HCT116 (cell line): ENCODE data around the gene GPR65. TPM values are rescaled to one million over a fixed set of nuclear protein-coding genes. Genes with fewer than 3 reads are reported as not detected.

ENCODE experiments used
- ATAC-seq: fragments of 200-7000 bp; cut with Tn5 transposase; 2 replicates; pipeline ENCODE4 v1.9.1; 2020; ENCODE audit warnings: mild to moderate bottlenecking, moderate library complexity
- BruUV-seq: library from RNA; stranded (reverse); fragments of 400-500 nt; replicated peaks from 2 replicates; lab custom pipeline; 2021; lab: Mats Ljungman, UMichigan
- CTCF ChIA-PET: fragments of 300-600 bp; sonication (Branson Sonifier 250); formaldehyde crosslinking; loops from one replicate; lab custom pipeline; 2021; ENCODE audit warnings: antibody characterized with exemption; lab: Charles Lee
- POLR2A ChIA-PET: fragments of 300-600, 350-600 bp; sonication (Branson Sonifier 250); formaldehyde crosslinking; loops from one replicate; lab custom pipeline; 2021; ENCODE audit warnings: antibody characterized with exemption; lab: Charles Lee
- RAD21 ChIA-PET, 2 experiments: fragments of 300-600 bp; sonication (Branson Sonifier 250); formaldehyde crosslinking; loops; one replicate each; lab custom pipeline; 2023; ENCODE audit warnings: low total read pairs in 2 of 2; ENCODE audit not compliant: uncharacterized antibody in 2 of 2, unreplicated experiment in 2 of 2, low non-redundant PET in 1 of 2; lab: Charles Lee
- DNase-seq: peaks from one replicate; pipeline ENCODE4 v3.0.0-alpha.2; 2010; ENCODE audit warnings: low read depth, low spot score
- H2AFZ ChIP-seq: fragments of 200-600 bp; shearing (Covaris generic), sonication (generic); 2 replicates; pipeline ENCODE4 v1.6.1; 2017; ENCODE audit warnings: low read depth, mixed run types, mixed read lengths, antibody characterized with exemption, low read length; ENCODE audit not compliant: poor library complexity, severe bottlenecking
- H3K27ac ChIP-seq: 2 replicates; pipeline ENCODE4 v1.5.1; 2012; ENCODE audit warnings: low read depth, low read length
- H3K27me3 ChIP-seq: fragments of 200-600 bp; sonication (generic); 2 replicates; pipeline ENCODE4 v1.6.1; 2016; ENCODE audit warnings: mixed run types, low read length, mixed read lengths; ENCODE audit not compliant: insufficient read depth
- H3K36me3 ChIP-seq, 2 experiments: fragments of 200-500 bp in 1 of 2; fragments of 200-600 bp in 1 of 2; sonication (Bioruptor generic) in 1 of 2; sonication (generic) in 1 of 2; 2 replicates each; pipeline versions ENCODE4 v1.5.1 to v1.6.1; 2014 to 2016; ENCODE audit warnings: low read length in 2 of 2, inconsistent platforms in 1 of 2, mixed read lengths in 1 of 2, mixed run types in 1 of 2; ENCODE audit not compliant: insufficient read depth in 2 of 2, control insufficient read depth in 1 of 2
- H3K4me1 ChIP-seq, 2 experiments: fragments of 200-600 bp in 1 of 2; sonication (generic) in 1 of 2; 2 replicates each; pipeline versions ENCODE4 v1.5.1 to v1.6.1; 2012 to 2017; ENCODE audit warnings: low read length in 2 of 2, inconsistent platforms in 1 of 2, mild to moderate bottlenecking in 1 of 2, mixed read lengths in 1 of 2, mixed run types in 1 of 2, moderate library complexity in 1 of 2; ENCODE audit not compliant: insufficient read depth in 2 of 2, control insufficient read depth in 1 of 2
- H3K4me2 ChIP-seq: fragments of 200-600 bp; sonication (generic); 2 replicates; pipeline ENCODE4 v1.6.1; 2017; ENCODE audit warnings: mixed run types, low read length, mixed read lengths
- H3K4me3 ChIP-seq, 2 experiments: fragments of 200-600 bp in 1 of 2; sonication (generic) in 1 of 2; replicated peaks in 1 of 2; 2 replicates each; pipeline ENCODE4 v1.5.1; 2011 to 2016; ENCODE audit warnings: low read length in 2 of 2, control low read depth in 1 of 2, low read depth in 1 of 2, mild to moderate bottlenecking in 1 of 2, mixed read lengths in 1 of 2, mixed run types in 1 of 2
- H3K79me2 ChIP-seq: fragments of 200-600 bp; sonication (generic); 2 replicates; pipeline ENCODE4 v1.6.1; 2017; ENCODE audit warnings: mild to moderate bottlenecking, mixed run types, low read length, moderate library complexity, mixed read lengths; ENCODE audit not compliant: insufficient read depth
- H3K9ac ChIP-seq: fragments of 200-600 bp; sonication (generic); 2 replicates; pipeline ENCODE4 v1.6.1; 2016; ENCODE audit warnings: low read length, mixed read lengths
- H3K9me2 ChIP-seq: fragments of 200-600 bp; sonication (generic), shearing (Covaris generic); 2 replicates; pipeline ENCODE4 v1.6.1; 2017; ENCODE audit warnings: mixed run types, mild to moderate bottlenecking, moderate library complexity; ENCODE audit not compliant: insufficient read depth
- H3K9me3 ChIP-seq, 2 experiments: fragments of 200-500 bp in 1 of 2; fragments of 200-600 bp in 1 of 2; sonication (Bioruptor generic) in 1 of 2; sonication (generic) in 1 of 2; 2 replicates each; pipeline ENCODE4 v1.6.1; 2014 to 2017; ENCODE audit warnings: low read length in 2 of 2, mixed read lengths in 2 of 2, inconsistent platforms in 1 of 2, low read depth in 1 of 2, mild to moderate bottlenecking in 1 of 2, mixed run types in 1 of 2, moderate library complexity in 1 of 2; ENCODE audit not compliant: control insufficient read depth in 1 of 2, insufficient read depth in 1 of 2
- H4K20me1 ChIP-seq: fragments of 200-600 bp; sonication (generic), shearing (Covaris generic); 2 replicates; pipeline ENCODE4 v1.6.1; 2017; ENCODE audit warnings: mixed run types, mild to moderate bottlenecking, moderate library complexity; ENCODE audit not compliant: insufficient read depth
- EGR1 ChIP-seq: IDR thresholded peaks from 2 replicates; pipeline ENCODE4 v1.6.1; 2012; ENCODE audit warnings: low read depth
- POLR2A ChIP-seq: IDR thresholded peaks from 2 replicates; pipeline ENCODE4 v1.7.0; 2011; ENCODE audit warnings: borderline replicate concordance; ENCODE audit not compliant: insufficient read depth, insufficient read length; ENCODE audit errors: extremely low read depth
- RAD21 ChIP-seq: IDR thresholded peaks from 2 replicates; pipeline ENCODE4 v1.6.1; 2012; ENCODE audit warnings: low read depth, mild to moderate bottlenecking
- SIN3A ChIP-seq: IDR thresholded peaks from 2 replicates; pipeline ENCODE4 v1.6.1; 2012; ENCODE audit warnings: low read depth
- intact Hi-C: fragments of 100-400 bp; cut with micrococcal nuclease; formaldehyde crosslinking; loops from 2 replicates; pipeline ENCODE4 v1.10.0; 2022
- total RNA-seq: library from RNA; stranded (reverse); gene quantifications from one replicate; pipeline ENCODE4 v1.2.1, GENCODE V29; 2021; ENCODE audit not compliant: unreplicated experiment
- TF ChIP-seq, protein P1 (sequence below): IDR thresholded peaks from 2 replicates; pipeline ENCODE4 v1.6.1; 2012
- TF ChIP-seq, protein P2 (sequence below): IDR thresholded peaks from 2 replicates; pipeline ENCODE4 v1.6.1; 2011; ENCODE audit warnings: mild to moderate bottlenecking, low read length, moderate library complexity; ENCODE audit not compliant: insufficient replicate concordance; ENCODE audit errors: extremely low read depth

The GPR65 gene
- total RNA-seq, 1 experiment from 2014 or later: 0.05 TPM

DNA sequence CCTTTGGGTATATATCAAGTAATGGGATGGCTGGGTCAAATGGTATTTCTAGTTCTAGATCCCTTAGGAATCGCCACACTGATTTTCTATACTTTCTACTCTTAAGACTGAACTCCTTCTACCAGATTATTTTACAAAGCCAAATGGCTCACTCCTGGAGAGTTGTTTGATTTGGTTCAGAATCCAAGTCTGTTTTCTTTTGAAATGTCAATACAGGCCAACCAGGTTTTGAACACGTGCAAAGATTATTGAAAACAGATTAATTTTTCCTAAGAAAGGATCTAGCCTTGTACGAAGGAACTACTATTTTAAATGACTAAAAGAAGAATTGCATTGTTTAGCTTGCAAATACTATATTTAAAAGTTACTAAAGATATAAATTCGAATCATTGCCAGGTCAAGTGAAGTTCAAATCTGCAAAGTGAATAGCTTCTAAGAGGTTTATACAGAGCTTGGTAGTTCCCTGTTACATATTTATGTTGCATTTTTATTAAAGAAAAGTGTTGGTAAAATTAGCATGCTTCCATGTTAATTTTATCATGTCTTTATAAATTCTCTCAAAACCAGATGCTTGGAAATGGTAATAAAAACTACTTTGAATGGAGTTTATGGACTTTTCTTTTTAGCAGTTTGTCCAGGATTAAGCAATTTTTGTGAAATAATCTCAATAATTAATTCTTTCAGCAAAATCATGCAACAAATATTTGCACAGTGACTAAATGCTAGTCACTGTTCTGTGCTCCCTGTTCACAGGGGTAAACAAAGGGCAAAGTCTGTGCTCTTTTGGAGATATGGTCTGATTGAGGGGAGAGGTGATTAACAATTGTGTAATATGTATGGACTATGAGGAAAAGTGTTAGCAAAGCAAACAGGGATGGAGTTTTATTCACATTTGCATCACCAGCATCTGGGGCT, 38.9 kb downstream of the GPR65 start:
- intact Hi-C loops: no loop called here
- no peak overlapping the region for H2AFZ ChIP-seq
- DNase-seq (no peak), ATAC-seq (no peak)
- H3K27me3 ChIP-seq: no peaks in the 10 kb centered on the region
- H4K20me1 ChIP-seq: no peaks in the 10 kb centered on the region
- ChIA-PET CTCF (no interaction called here), POLR2A (no interaction called here), RAD21 (no interaction called here)
- H3K79me2 ChIP-seq: no peaks in the 10 kb centered on the region
- no peaks in the 10 kb centered on the region; a peak in 1 of 4 replicates for H3K9me3 ChIP-seq
- H3K27ac ChIP-seq: no peak overlapping the region
- TF ChIP-seq EGR1: no peak
- TF ChIP-seq, protein P1, sequence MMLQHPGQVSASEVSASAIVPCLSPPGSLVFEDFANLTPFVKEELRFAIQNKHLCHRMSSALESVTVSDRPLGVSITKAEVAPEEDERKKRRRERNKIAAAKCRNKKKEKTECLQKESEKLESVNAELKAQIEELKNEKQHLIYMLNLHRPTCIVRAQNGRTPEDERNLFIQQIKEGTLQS: no peak
- TF ChIP-seq RAD21: no peak
- TF ChIP-seq, protein P2, sequence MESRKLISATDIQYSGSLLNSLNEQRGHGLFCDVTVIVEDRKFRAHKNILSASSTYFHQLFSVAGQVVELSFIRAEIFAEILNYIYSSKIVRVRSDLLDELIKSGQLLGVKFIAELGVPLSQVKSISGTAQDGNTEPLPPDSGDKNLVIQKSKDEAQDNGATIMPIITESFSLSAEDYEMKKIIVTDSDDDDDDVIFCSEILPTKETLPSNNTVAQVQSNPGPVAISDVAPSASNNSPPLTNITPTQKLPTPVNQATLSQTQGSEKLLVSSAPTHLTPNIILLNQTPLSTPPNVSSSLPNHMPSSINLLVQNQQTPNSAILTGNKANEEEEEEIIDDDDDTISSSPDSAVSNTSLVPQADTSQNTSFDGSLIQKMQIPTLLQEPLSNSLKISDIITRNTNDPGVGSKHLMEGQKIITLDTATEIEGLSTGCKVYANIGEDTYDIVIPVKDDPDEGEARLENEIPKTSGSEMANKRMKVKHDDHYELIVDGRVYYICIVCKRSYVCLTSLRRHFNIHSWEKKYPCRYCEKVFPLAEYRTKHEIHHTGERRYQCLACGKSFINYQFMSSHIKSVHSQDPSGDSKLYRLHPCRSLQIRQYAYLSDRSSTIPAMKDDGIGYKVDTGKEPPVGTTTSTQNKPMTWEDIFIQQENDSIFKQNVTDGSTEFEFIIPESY: no peak
- TF ChIP-seq POLR2A: no peak
- no peaks in the 10 kb centered on the region for H3K9me2 ChIP-seq
- H3K4me3 ChIP-seq: no peak overlapping the region
- H3K4me1 ChIP-seq: no peaks in the 10 kb centered on the region
- no peaks in the 10 kb centered on the region for H3K36me3 ChIP-seq
- H3K4me2 ChIP-seq: no peak overlapping the region
- H3K9ac ChIP-seq: no peak overlapping the region
- BruUV-seq: no TSS peak

DNA sequence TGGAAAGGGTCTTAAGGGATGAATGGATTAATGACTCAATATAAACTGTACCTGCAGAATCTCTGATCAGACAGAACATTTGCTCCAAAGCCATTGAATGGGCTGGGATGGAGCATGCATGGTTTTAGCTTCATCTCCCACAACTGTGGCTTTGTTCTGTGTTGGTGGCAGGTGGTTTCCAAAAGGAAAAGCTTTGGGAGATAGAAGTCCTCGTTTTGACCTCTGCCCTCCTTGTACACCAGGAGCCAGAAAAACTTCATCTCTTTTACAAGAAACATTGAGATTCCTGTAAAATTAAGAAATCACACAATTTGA, 39.5 kb downstream of the GPR65 start:
- DNase-seq (no peak), ATAC-seq (no peak)
- H3K79me2 ChIP-seq: no peaks in the 10 kb centered on the region
- no peak overlapping the region for H2AFZ ChIP-seq
- H3K9me3 ChIP-seq: no peaks in the 10 kb centered on the region
- H3K4me2 ChIP-seq: no peak overlapping the region
- no peak overlapping the region for H3K9ac ChIP-seq
- H3K27ac ChIP-seq: no peak overlapping the region
- POLR2A ChIA-PET: no interaction called here
- H3K9me2 ChIP-seq: no peaks in the 10 kb centered on the region
- intact Hi-C loops: no loop called here
- RAD21 ChIA-PET: no interaction called here
- no peak for TF ChIP-seq SIN3A
- BruUV-seq: no TSS peak
- CTCF ChIA-PET: no interaction called here
- H3K36me3 ChIP-seq: no peaks in the 10 kb centered on the region
- H3K27me3 ChIP-seq: no peaks in the 10 kb centered on the region
- H3K4me3 ChIP-seq: no peak overlapping the region
- H3K4me1 ChIP-seq: no peaks in the 10 kb centered on the region
- no peaks in the 10 kb centered on the region for H4K20me1 ChIP-seq
